HG03097 (cell line): ENCODE results near the gene GRM1.

Experiments
- ATAC-seq: cut with Tn5 transposase; IDR thresholded peaks from one replicate; pipeline ENCODE4 v1.9.1; 2021; ENCODE audit not compliant: unreplicated experiment, low FRiP score

Gene GRM1

GRCh38 chr6:146434732-146435390, 406.0 kb downstream of the GRM1 start:
- ATAC-seq = no peak

- no peak for ATAC-seq
Measured at GRCh38 chr6:146441907-146442306, 413.0 kb downstream of the GRM1 start.

GRCh38 chr6:146444189-146444588, 415.3 kb downstream of the GRM1 start:
- ATAC-seq = no peak

GRCh38 chr6:146445233-146445632, 416.4 kb downstream of the GRM1 start:
- ATAC-seq = no peak

GRCh38 chr6:146456886-146457285, 428.0 kb downstream of the GRM1 start:
- ATAC-seq = no peak

GRCh38 chr6:146460941-146461340, 432.1 kb downstream of the GRM1 start:
- no peak for ATAC-seq

GRCh38 chr6:146470091-146470770, 441.4 kb downstream of the GRM1 start:
- no peak for ATAC-seq

- no peak for ATAC-seq
Measured at GRCh38 chr6:146472918-146473317, 444.1 kb downstream of the GRM1 start.

- no peak for ATAC-seq
Measured at GRCh38 chr6:146481527-146481926, 452.7 kb downstream of the GRM1 start.

- no peak for ATAC-seq
Measured at GRCh38 chr6:146484411-146484810, 455.5 kb downstream of the GRM1 start.
